ENCODE data around the gene GCAT. TPM values are rescaled to one million over a fixed set of nuclear protein-coding genes. Genes with fewer than 3 reads are reported as not detected.

GCAT gene
- total RNA-seq, 2 experiments from 2014 or later = 13.2 to 14.1 TPM

GRCh38 chr22:37771702-37772427 is 35.9 kb upstream of the GCAT start:
- H3K9me3 Mint-ChIP-seq = no peaks in the 10 kb centered on the region
- H3K4me1 Mint-ChIP-seq = no peaks in the 10 kb centered on the region
- no peaks in the 10 kb centered on the region for H3K27me3 Mint-ChIP-seq
- no peak for DNase-seq
- no peak overlapping the region for H3K27ac Mint-ChIP-seq
- no peak overlapping the region for H3K4me3 Mint-ChIP-seq
- CTCF ChIA-PET = no interaction called here
- POLR2A ChIA-PET = no interaction called here
- peaks cover 17% of the 10 kb centered on the region for H3K36me3 Mint-ChIP-seq (ENCODE audit: low read depth)

GRCh38 chr22:37774728-37775127 is 33.0 kb upstream of the GCAT start:
- Mint-ChIP-seq H3K4me3 (no peak overlapping the region), H3K27ac (no peak overlapping the region), H3K4me1 (no peaks in the 10 kb centered on the region), H3K27me3 (no peaks in the 10 kb centered on the region), H3K9me3 (no peaks in the 10 kb centered on the region), H3K36me3 (ENCODE audit: low read depth) (peaks cover 17% of the 10 kb centered on the region)
- CTCF ChIA-PET = no interaction called here
- DNase-seq = no peak
- POLR2A ChIA-PET = no interaction called here

- no peaks in the 10 kb centered on the region for H3K27me3 Mint-ChIP-seq
- H3K27ac Mint-ChIP-seq = no peak overlapping the region
- H3K36me3 Mint-ChIP-seq (ENCODE audit: low read depth) = peaks cover 14% of the 10 kb centered on the region
- no peak overlapping the region for H3K4me3 Mint-ChIP-seq
- CTCF ChIA-PET = interaction anchor here (0.6 kb wide), 1 partner anchor 325 kb away, joined by 3 read pairs; no protein-coding TSS in a partner anchor
- POLR2A ChIA-PET = interaction anchor here (1.1 kb wide), 1 partner anchor 27 kb away, joined by 3 read pairs; no protein-coding TSS in a partner anchor
- no peaks in the 10 kb centered on the region for H3K4me1 Mint-ChIP-seq
- no peak for DNase-seq
- H3K9me3 Mint-ChIP-seq = no peaks in the 10 kb centered on the region
Observed at GRCh38 chr22:37775785-37776638, 31.7 kb upstream of the GCAT start.

GRCh38 chr22:37776639-37777005 is 31.1 kb upstream of the GCAT start:
- POLR2A ChIA-PET = interaction anchor here (1.1 kb wide), 1 partner anchor 28 kb away, joined by 3 read pairs; no protein-coding TSS in a partner anchor
- CTCF ChIA-PET = no interaction called here
- H3K27ac Mint-ChIP-seq = no peak overlapping the region
- peaks cover 12% of the 10 kb centered on the region for H3K36me3 Mint-ChIP-seq (ENCODE audit: low read depth)
- no peak for DNase-seq
- H3K9me3 Mint-ChIP-seq = no peaks in the 10 kb centered on the region
- no peaks in the 10 kb centered on the region for H3K4me1 Mint-ChIP-seq
- no peak overlapping the region for H3K4me3 Mint-ChIP-seq
- no peaks in the 10 kb centered on the region for H3K27me3 Mint-ChIP-seq

- Mint-ChIP-seq H3K36me3 (ENCODE audit: low read depth) (peaks cover 11% of the 10 kb centered on the region), H3K27ac (no peak overlapping the region), H3K9me3 (no peaks in the 10 kb centered on the region), H3K4me3 (no peak overlapping the region), H3K4me1 (no peaks in the 10 kb centered on the region), H3K27me3 (no peaks in the 10 kb centered on the region)
- ChIA-PET CTCF (no interaction called here), POLR2A (no interaction called here)
- DNase-seq = no peak
Observed at GRCh38 chr22:37777122-37777687, 30.5 kb upstream of the GCAT start.

GRCh38 chr22:37778370-37779009 is 29.2 kb upstream of the GCAT start:
- ChIA-PET POLR2A (interaction anchor here (0.7 to 1.5 kb wide), 2 partner anchors 11 to 878 kb away, joined by 3 to 4 read pairs; partner anchors contain the start of genes CBY1 and FAM227A), CTCF (interaction anchor here (1.2 kb wide), 1 partner anchor 39 kb away, joined by 3 read pairs; no protein-coding TSS in a partner anchor)
- DNase-seq = no peak
- Mint-ChIP-seq H3K4me1 (no peaks in the 10 kb centered on the region), H3K27ac (no peak overlapping the region), H3K9me3 (no peaks in the 10 kb centered on the region), H3K27me3 (no peaks in the 10 kb centered on the region), H3K36me3 (ENCODE audit: low read depth) (peaks cover 3% of the 10 kb centered on the region), H3K4me3 (no peak overlapping the region)

GRCh38 chr22:37781434-37782059 is 26.2 kb upstream of the GCAT start:
- no peaks in the 10 kb centered on the region for H3K4me1 Mint-ChIP-seq
- POLR2A ChIA-PET = no interaction called here
- CTCF ChIA-PET = no interaction called here
- no peak overlapping the region for H3K27ac Mint-ChIP-seq
- no peak overlapping the region for H3K4me3 Mint-ChIP-seq
- H3K36me3 Mint-ChIP-seq (ENCODE audit: low read depth) = no peaks in the 10 kb centered on the region
- no peak for DNase-seq
- H3K9me3 Mint-ChIP-seq = no peaks in the 10 kb centered on the region
- no peaks in the 10 kb centered on the region for H3K27me3 Mint-ChIP-seq

- H3K4me1 Mint-ChIP-seq = no peaks in the 10 kb centered on the region
- no peak for DNase-seq
- CTCF ChIA-PET = no interaction called here
- H3K27ac Mint-ChIP-seq = no peak overlapping the region
- no peaks in the 10 kb centered on the region for H3K36me3 Mint-ChIP-seq (ENCODE audit: low read depth)
- no peak overlapping the region for H3K4me3 Mint-ChIP-seq
- no peaks in the 10 kb centered on the region for H3K27me3 Mint-ChIP-seq
- no peaks in the 10 kb centered on the region for H3K9me3 Mint-ChIP-seq
- POLR2A ChIA-PET = no interaction called here
Observed at GRCh38 chr22:37782340-37783168, 25.2 kb upstream of the GCAT start.

- CTCF ChIA-PET = no interaction called here
- POLR2A ChIA-PET = no interaction called here
Observed at GRCh38 chr22:37784829-37785495, 22.8 kb upstream of the GCAT start.

GRCh38 chr22:37790234-37790633 is 17.5 kb upstream of the GCAT start:
- no peak overlapping the region for H3K27ac Mint-ChIP-seq
- no peak overlapping the region for H3K4me3 Mint-ChIP-seq
- H3K4me1 Mint-ChIP-seq = no peaks in the 10 kb centered on the region
- H3K27me3 Mint-ChIP-seq = no peaks in the 10 kb centered on the region
- H3K9me3 Mint-ChIP-seq = no peaks in the 10 kb centered on the region
- no peak for DNase-seq
- POLR2A ChIA-PET = no interaction called here
- CTCF ChIA-PET = no interaction called here
- no peaks in the 10 kb centered on the region for H3K36me3 Mint-ChIP-seq (ENCODE audit: low read depth)

More at GRCh38 chr22:37784829-37785495, 22.8 kb upstream of the GCAT start:
- no peak overlapping the region for H3K27ac Mint-ChIP-seq
- H3K9me3 Mint-ChIP-seq = no peaks in the 10 kb centered on the region
- H3K36me3 Mint-ChIP-seq (ENCODE audit: low read depth) = no peaks in the 10 kb centered on the region
- no peaks in the 10 kb centered on the region for H3K27me3 Mint-ChIP-seq
- no peak for DNase-seq
- no peaks in the 10 kb centered on the region for H3K4me1 Mint-ChIP-seq
- no peak overlapping the region for H3K4me3 Mint-ChIP-seq

- ChIA-PET CTCF (no interaction called here), POLR2A (no interaction called here)
- no peak for DNase-seq
- no peak overlapping the region for H3K27ac Mint-ChIP-seq
- H3K4me3 Mint-ChIP-seq = no peak overlapping the region
- no peaks in the 10 kb centered on the region for H3K36me3 Mint-ChIP-seq (ENCODE audit: low read depth)
- no peaks in the 10 kb centered on the region for H3K4me1 Mint-ChIP-seq
- no peaks in the 10 kb centered on the region for H3K27me3 Mint-ChIP-seq
- H3K9me3 Mint-ChIP-seq = no peaks in the 10 kb centered on the region
Observed at GRCh38 chr22:37792494-37792893, 15.2 kb upstream of the GCAT start.

- no peak overlapping the region for H3K4me3 Mint-ChIP-seq
- ChIA-PET POLR2A (no interaction called here), CTCF (no interaction called here)
- H3K9me3 Mint-ChIP-seq = no peaks in the 10 kb centered on the region
- no peaks in the 10 kb centered on the region for H3K36me3 Mint-ChIP-seq (ENCODE audit: low read depth)
- DNase-seq = no peak
- no peaks in the 10 kb centered on the region for H3K27me3 Mint-ChIP-seq
- H3K4me1 Mint-ChIP-seq = no peaks in the 10 kb centered on the region
- no peak overlapping the region for H3K27ac Mint-ChIP-seq
Observed at GRCh38 chr22:37794376-37794775, 13.4 kb upstream of the GCAT start.

Data from activated CD4-positive, alpha-beta memory T cell treated with anti-CD3 and anti-CD28 coated beads, Interleukin-2, amount 10 ng/mL, durations not matched to agents 7 days and 5 days (primary cell).